Ishikawa (cell line): Measurements from ENCODE around the gene ZNF280C.

Source experiments
- CEBPB ChIP-seq: IDR thresholded peaks from 2 replicates; pipeline ENCODE4 v1.6.1; 2012
- CREB1 ChIP-seq: IDR thresholded peaks from 2 replicates; pipeline ENCODE4 v1.6.1; 2012; ENCODE audit warnings: low read depth
- EGR1 ChIP-seq: IDR thresholded peaks from 2 replicates; pipeline ENCODE4 v1.6.1; 2012
- EP300 ChIP-seq: IDR thresholded peaks from 2 replicates; pipeline ENCODE4 v1.6.1; 2012; ENCODE audit warnings: borderline replicate concordance
- FOXM1 ChIP-seq: IDR thresholded peaks from 2 replicates; pipeline ENCODE4 v1.6.1; 2012; ENCODE audit warnings: low read depth, borderline replicate concordance
- MAX ChIP-seq: IDR thresholded peaks from 2 replicates; pipeline ENCODE4 v1.6.1; 2012
- REST ChIP-seq: IDR thresholded peaks from 2 replicates; pipeline ENCODE4 v1.6.1; 2012; ENCODE audit warnings: low read depth, mild to moderate bottlenecking
- TAF1 ChIP-seq: IDR thresholded peaks from 2 replicates; pipeline ENCODE4 v1.6.1; 2012; ENCODE audit warnings: low read depth, mild to moderate bottlenecking
- TEAD4 ChIP-seq: IDR thresholded peaks from 2 replicates; pipeline ENCODE4 v1.6.1; 2012
- USF1 ChIP-seq: IDR thresholded peaks from 2 replicates; pipeline ENCODE4 v1.6.1; 2012
- YY1 ChIP-seq: IDR thresholded peaks from 2 replicates; pipeline ENCODE4 v1.6.1; 2012; ENCODE audit warnings: low read depth

- TF ChIP-seq REST: no peak
- no peak for TF ChIP-seq EGR1
- no peak for TF ChIP-seq EP300
- no peak for TF ChIP-seq TAF1
- TF ChIP-seq TEAD4: no peak
- TF ChIP-seq YY1: no peak
- TF ChIP-seq MAX: no peak
- no peak for TF ChIP-seq FOXM1
- no peak for TF ChIP-seq CEBPB
- TF ChIP-seq USF1: no peak
- no peak for TF ChIP-seq CREB1
Observed at GRCh38 chrX:130280901-130281300, 12.2 kb upstream of the ZNF280C start.
